ENCODE data around the gene ARMC8.

DNA sequence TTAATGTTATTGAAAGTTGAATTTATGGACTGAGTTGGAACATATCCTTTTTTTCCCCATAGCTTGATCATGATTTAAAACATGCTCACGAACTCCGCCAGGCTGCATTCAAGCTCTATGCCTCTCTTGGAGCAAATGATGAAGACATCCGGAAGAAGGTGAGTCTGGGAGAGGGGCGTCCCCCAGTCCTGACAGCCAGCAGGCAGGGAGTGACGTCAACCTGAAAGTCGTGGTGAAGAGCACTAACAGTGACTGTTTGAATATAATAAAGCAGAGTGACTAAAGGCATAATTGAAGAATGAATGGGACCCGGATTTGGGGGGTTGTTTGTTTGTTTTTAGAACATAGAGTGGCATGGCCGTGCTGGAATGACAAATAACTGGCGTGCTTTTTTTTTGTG lies 57.9 kb downstream of the ARMC8 start:
- TF ChIP-seq, protein P1, sequence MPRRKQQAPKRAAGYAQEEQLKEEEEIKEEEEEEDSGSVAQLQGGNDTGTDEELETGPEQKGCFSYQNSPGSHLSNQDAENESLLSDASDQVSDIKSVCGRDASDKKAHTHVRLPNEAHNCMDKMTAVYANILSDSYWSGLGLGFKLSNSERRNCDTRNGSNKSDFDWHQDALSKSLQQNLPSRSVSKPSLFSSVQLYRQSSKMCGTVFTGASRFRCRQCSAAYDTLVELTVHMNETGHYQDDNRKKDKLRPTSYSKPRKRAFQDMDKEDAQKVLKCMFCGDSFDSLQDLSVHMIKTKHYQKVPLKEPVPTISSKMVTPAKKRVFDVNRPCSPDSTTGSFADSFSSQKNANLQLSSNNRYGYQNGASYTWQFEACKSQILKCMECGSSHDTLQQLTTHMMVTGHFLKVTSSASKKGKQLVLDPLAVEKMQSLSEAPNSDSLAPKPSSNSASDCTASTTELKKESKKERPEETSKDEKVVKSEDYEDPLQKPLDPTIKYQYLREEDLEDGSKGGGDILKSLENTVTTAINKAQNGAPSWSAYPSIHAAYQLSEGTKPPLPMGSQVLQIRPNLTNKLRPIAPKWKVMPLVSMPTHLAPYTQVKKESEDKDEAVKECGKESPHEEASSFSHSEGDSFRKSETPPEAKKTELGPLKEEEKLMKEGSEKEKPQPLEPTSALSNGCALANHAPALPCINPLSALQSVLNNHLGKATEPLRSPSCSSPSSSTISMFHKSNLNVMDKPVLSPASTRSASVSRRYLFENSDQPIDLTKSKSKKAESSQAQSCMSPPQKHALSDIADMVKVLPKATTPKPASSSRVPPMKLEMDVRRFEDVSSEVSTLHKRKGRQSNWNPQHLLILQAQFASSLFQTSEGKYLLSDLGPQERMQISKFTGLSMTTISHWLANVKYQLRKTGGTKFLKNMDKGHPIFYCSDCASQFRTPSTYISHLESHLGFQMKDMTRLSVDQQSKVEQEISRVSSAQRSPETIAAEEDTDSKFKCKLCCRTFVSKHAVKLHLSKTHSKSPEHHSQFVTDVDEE (CRISPR knock-in tag; IDR thresholded peaks at IDR 0.05) = no peak
- TF ChIP-seq ZC3H10 (CRISPR knock-in tag; IDR thresholded peaks at IDR 0.05) = no peak
- TF ChIP-seq, protein P2, sequence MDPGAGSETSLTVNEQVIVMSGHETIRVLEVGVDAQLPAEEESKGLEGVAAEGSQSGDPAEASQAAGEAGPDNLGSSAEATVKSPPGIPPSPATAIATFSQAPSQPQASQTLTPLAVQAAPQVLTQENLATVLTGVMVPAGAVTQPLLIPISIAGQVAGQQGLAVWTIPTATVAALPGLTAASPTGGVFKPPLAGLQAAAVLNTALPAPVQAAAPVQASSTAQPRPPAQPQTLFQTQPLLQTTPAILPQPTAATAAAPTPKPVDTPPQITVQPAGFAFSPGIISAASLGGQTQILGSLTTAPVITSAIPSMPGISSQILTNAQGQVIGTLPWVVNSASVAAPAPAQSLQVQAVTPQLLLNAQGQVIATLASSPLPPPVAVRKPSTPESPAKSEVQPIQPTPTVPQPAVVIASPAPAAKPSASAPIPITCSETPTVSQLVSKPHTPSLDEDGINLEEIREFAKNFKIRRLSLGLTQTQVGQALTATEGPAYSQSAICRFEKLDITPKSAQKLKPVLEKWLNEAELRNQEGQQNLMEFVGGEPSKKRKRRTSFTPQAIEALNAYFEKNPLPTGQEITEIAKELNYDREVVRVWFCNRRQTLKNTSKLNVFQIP (CRISPR knock-in tag; IDR thresholded peaks at IDR 0.05; ENCODE audit: borderline replicate concordance, low read depth) = no peak
- TF ChIP-seq, protein P3, sequence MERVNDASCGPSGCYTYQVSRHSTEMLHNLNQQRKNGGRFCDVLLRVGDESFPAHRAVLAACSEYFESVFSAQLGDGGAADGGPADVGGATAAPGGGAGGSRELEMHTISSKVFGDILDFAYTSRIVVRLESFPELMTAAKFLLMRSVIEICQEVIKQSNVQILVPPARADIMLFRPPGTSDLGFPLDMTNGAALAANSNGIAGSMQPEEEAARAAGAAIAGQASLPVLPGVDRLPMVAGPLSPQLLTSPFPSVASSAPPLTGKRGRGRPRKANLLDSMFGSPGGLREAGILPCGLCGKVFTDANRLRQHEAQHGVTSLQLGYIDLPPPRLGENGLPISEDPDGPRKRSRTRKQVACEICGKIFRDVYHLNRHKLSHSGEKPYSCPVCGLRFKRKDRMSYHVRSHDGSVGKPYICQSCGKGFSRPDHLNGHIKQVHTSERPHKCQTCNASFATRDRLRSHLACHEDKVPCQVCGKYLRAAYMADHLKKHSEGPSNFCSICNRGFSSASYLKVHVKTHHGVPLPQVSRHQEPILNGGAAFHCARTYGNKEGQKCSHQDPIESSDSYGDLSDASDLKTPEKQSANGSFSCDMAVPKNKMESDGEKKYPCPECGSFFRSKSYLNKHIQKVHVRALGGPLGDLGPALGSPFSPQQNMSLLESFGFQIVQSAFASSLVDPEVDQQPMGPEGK (CRISPR knock-in tag; IDR thresholded peaks at IDR 0.05; ENCODE audit: borderline replicate concordance) = no peak
- TF ChIP-seq, protein P4, sequence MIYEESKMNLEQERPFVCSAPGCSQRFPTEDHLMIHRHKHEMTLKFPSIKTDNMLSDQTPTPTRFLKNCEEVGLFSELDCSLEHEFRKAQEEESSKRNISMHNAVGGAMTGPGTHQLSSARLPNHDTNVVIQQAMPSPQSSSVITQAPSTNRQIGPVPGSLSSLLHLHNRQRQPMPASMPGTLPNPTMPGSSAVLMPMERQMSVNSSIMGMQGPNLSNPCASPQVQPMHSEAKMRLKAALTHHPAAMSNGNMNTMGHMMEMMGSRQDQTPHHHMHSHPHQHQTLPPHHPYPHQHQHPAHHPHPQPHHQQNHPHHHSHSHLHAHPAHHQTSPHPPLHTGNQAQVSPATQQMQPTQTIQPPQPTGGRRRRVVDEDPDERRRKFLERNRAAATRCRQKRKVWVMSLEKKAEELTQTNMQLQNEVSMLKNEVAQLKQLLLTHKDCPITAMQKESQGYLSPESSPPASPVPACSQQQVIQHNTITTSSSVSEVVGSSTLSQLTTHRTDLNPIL (CRISPR knock-in tag; IDR thresholded peaks at IDR 0.05; ENCODE audit: low read depth) = no peak
- TF ChIP-seq SNAI2 (CRISPR knock-in tag; IDR thresholded peaks at IDR 0.05) = no peak
- no peak for TF ChIP-seq ZFP30 (CRISPR knock-in tag; IDR thresholded peaks at IDR 0.05)
- TF ChIP-seq RARB (CRISPR knock-in tag; IDR thresholded peaks at IDR 0.05) = no peak
- TF ChIP-seq TCF4 (CRISPR knock-in tag; IDR thresholded peaks at IDR 0.05; ENCODE audit: borderline replicate concordance) = no peak
- TF ChIP-seq ARNTL (CRISPR knock-in tag; IDR thresholded peaks at IDR 0.05; ENCODE audit: borderline replicate concordance, low read depth) = no peak
- no peak for TF ChIP-seq OSR1 (CRISPR knock-in tag; IDR thresholded peaks at IDR 0.05)
- no peak for TF ChIP-seq BACH2 (CRISPR knock-in tag; IDR thresholded peaks at IDR 0.05; ENCODE audit: borderline replicate concordance)
